KMS-11 (cell line): Measurements from ENCODE around the gene CD9.

ENCODE experiments used
- H2AFZ ChIP-seq: fragments of 200-600 bp; sonication (generic); 2 replicates; pipeline ENCODE4 v1.6.1; 2016; ENCODE audit warnings: antibody characterized with exemption, mixed run types, low read depth
- H3K27ac ChIP-seq: fragments of 200-600 bp; sonication (generic); 2 replicates; pipeline ENCODE4 v1.6.1; 2016; ENCODE audit warnings: mild to moderate bottlenecking, mixed run types
- H3K27me3 ChIP-seq: fragments of 200-600 bp; sonication (generic); 2 replicates; pipeline ENCODE4 v1.6.1; 2017; ENCODE audit warnings: mild to moderate bottlenecking, low read depth, mixed run types, moderate library complexity; ENCODE audit not compliant: insufficient read depth
- H3K36me3 ChIP-seq: fragments of 200-600 bp; sonication (generic); 2 replicates; pipeline ENCODE4 v1.6.1; 2017; ENCODE audit warnings: mild to moderate bottlenecking, mixed run types; ENCODE audit not compliant: insufficient read depth
- H3K4me1 ChIP-seq: fragments of 200-600 bp; sonication (generic); 2 replicates; pipeline ENCODE4 v1.6.1; 2016; ENCODE audit warnings: mild to moderate bottlenecking, low read depth, mixed run types; ENCODE audit not compliant: poor library complexity, severe bottlenecking
- H3K4me2 ChIP-seq: fragments of 200-600 bp; sonication (generic); 2 replicates; pipeline ENCODE4 v1.7.0; 2016; ENCODE audit warnings: mild to moderate bottlenecking, mixed run types
- H3K4me3 ChIP-seq: fragments of 200-600 bp; sonication (generic); IDR thresholded peaks from 2 replicates; pipeline ENCODE4 v1.6.1; 2017; ENCODE audit warnings: low read depth, low read length, mixed read lengths; ENCODE audit not compliant: insufficient read depth
- H3K79me2 ChIP-seq: fragments of 200-600 bp; sonication (generic); 2 replicates; pipeline ENCODE4 v1.6.1; 2016; ENCODE audit warnings: low read depth, mixed run types; ENCODE audit not compliant: insufficient read depth
- H3K9ac ChIP-seq: fragments of 200-600 bp; sonication (generic); 2 replicates; pipeline ENCODE4 v1.6.1; 2016; ENCODE audit warnings: mild to moderate bottlenecking, mixed run types
- H4K20me1 ChIP-seq: fragments of 200-600 bp; sonication (generic); 2 replicates; pipeline ENCODE4 v1.6.1; 2016; ENCODE audit warnings: mild to moderate bottlenecking, mixed run types; ENCODE audit not compliant: insufficient read depth
- CTCF ChIP-seq: fragments of 200-600 bp; sonication (generic); conservative IDR thresholded peaks from 2 replicates; pipeline ENCODE4 v1.6.1; 2017; ENCODE audit warnings: low read depth, mild to moderate bottlenecking, antibody characterized with exemption, low read length, moderate library complexity, mixed read lengths

The CD9 gene

GRCh38 chr12:6235906-6236640, 35.9 kb downstream of the CD9 start:
- H3K27ac ChIP-seq = peak overlapping the region; percentile 91
- no peaks in the 10 kb centered on the region for H3K36me3 ChIP-seq
- peak overlapping the region; percentile 96 for H3K4me2 ChIP-seq
- peak overlapping the region; percentile 53; the same call in 1 of the 2 replicates for H3K9ac ChIP-seq
- no peak overlapping the region for H3K4me3 ChIP-seq
- H4K20me1 ChIP-seq = no peaks in the 10 kb centered on the region
- no peak for TF ChIP-seq CTCF
- no peaks in the 10 kb centered on the region for H3K27me3 ChIP-seq
- H2AFZ ChIP-seq = peak overlapping the region; percentile 61
- no peaks in the 10 kb centered on the region for H3K79me2 ChIP-seq
- peaks cover 53% of the 10 kb centered on the region for H3K4me1 ChIP-seq

GRCh38 chr12:6236641-6236940, 36.4 kb downstream of the CD9 start:
- Histone ChIP-seq H4K20me1 (no peaks in the 10 kb centered on the region), H3K9ac (no peak overlapping the region; the same call in 1 of the 2 replicates), H3K27me3 (no peaks in the 10 kb centered on the region), H3K27ac (peak overlapping the region; percentile 91), H3K79me2 (no peaks in the 10 kb centered on the region), H3K4me3 (no peak overlapping the region), H3K4me1 (peaks cover 48% of the 10 kb centered on the region), H3K4me2 (peak overlapping the region; percentile 96; the same call in 1 of the 2 replicates), H3K36me3 (no peaks in the 10 kb centered on the region), H2AFZ (no peak overlapping the region)
- TF ChIP-seq CTCF = no peak

GRCh38 chr12:6237830-6238229, 37.6 kb downstream of the CD9 start:
- Histone ChIP-seq H3K36me3 (no peaks in the 10 kb centered on the region), H3K27ac (no peak overlapping the region), H2AFZ (no peak overlapping the region), H3K27me3 (no peaks in the 10 kb centered on the region), H3K9ac (no peak overlapping the region), H3K4me3 (no peak overlapping the region), H3K79me2 (no peaks in the 10 kb centered on the region), H3K4me2 (no peak overlapping the region), H4K20me1 (no peaks in the 10 kb centered on the region), H3K4me1 (peaks cover 40% of the 10 kb centered on the region)
- no peak for TF ChIP-seq CTCF

- Histone ChIP-seq H3K9ac (no peak overlapping the region), H3K4me3 (no peak overlapping the region), H3K36me3 (no peaks in the 10 kb centered on the region), H3K4me2 (no peak overlapping the region), H3K79me2 (no peaks in the 10 kb centered on the region), H3K4me1 (peaks cover 33% of the 10 kb centered on the region), H4K20me1 (no peaks in the 10 kb centered on the region), H3K27me3 (no peaks in the 10 kb centered on the region), H2AFZ (no peak overlapping the region), H3K27ac (no peak overlapping the region)
- no peak for TF ChIP-seq CTCF
Measured at GRCh38 chr12:6238875-6239274, 38.7 kb downstream of the CD9 start.
